Epithelial cell of prostate (primary cell): Measurements from ENCODE around the gene NR3C1.
A peak's percentile ranks its signal among the peaks of the same experiment; 100 is the strongest.
"Not testable (repeated sequence)": the region's sequence is repeated elsewhere in the genome, so short reads cannot be mapped to it uniquely, and the experiment has no call there.

Experiments used
- DNase-seq: peaks from one replicate; pipeline ENCODE4 v3.0.0-alpha.2; 2011; ENCODE audit warnings: low read depth, low spot score
- H3K27ac ChIP-seq: fragments of 450-650 bp; 2 replicates; pipeline ENCODE4 v1.5.1; 2017; ENCODE audit warnings: mild to moderate bottlenecking

Gene NR3C1

DNA sequence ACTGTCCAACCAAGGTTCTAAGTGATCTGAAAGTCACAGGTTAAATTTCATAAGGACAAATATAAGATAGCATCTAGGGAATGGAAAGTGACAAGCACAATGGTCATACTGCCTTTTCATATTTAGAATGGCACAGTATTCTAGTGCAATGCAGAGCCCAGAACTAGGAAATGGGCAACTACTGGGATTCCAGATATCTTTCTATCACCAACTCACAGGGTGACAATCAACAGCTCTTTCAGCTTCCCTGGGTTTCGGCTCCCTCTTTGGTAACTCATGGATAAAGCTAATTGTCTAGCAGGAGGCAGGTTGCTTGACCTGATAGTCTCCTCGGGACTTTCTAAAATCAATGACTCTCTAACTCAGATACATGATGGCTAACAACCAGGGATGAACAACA, 60.4 kb downstream of the NR3C1 start:
- DNase-seq, result no peak
- H3K27ac ChIP-seq, result peak overlapping the region; percentile 60

- no peak for DNase-seq
- H3K27ac ChIP-seq, result peak overlapping the region; percentile 60
These were observed 60.9 kb downstream of the NR3C1 start for GRCh38 chr5:143342607-143343006.

GRCh38 chr5:143341807-143342570, 61.5 kb downstream of the NR3C1 start:
- DNase-seq, result peak; percentile 18
- H3K27ac ChIP-seq, result peak overlapping the region; percentile 60

DNA sequence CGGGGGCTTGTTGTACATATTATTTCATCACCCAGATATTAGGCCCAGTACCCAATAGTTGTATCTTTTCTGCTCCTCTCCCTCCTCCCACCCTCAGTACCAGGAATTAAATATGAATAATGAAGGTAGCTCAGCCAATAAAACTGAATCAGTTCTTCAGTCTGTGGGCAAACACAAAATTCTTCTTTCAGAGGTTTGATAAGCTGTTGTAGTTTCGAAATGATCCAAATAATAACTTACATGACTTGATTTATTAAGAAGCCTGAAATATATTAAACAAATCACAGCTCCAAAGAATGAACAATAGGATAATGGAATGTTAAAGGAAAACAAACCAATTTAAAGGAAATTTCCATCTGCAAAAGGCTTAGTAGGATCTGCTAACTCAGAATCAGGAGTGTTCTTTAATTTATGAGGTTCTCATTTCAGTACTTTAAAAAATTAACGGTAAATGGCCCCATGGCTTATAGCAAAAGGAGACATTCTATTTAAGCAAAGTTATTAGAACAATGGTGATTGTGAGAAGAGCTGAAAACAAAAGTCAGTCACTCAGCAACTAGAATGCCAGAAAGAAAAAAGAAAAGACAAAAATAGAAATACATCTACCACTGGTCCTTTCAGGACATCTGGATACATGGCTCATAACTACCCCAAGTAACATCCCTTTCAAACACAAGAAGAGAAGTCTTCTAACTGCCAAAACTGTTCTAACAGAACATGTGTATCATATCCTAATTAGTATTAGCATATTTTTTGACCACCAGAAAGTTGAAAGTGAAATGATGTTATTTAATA, 62.4 kb downstream of the NR3C1 start:
- H3K27ac ChIP-seq, result peak overlapping the region; percentile 60
- no peak for DNase-seq

GRCh38 chr5:143338658-143339366, 64.7 kb downstream of the NR3C1 start:
- H3K27ac ChIP-seq, result peak overlapping the region; percentile 66
- peak; percentile 48 for DNase-seq

- no peak for DNase-seq
These were observed 65.5 kb downstream of the NR3C1 start for GRCh38 chr5:143337946-143338345.

GRCh38 chr5:143336485-143336884, 67.0 kb downstream of the NR3C1 start:
- no peak for DNase-seq
- no peak overlapping the region for H3K27ac ChIP-seq

More at GRCh38 chr5:143337946-143338345, 65.5 kb downstream of the NR3C1 start:
- H3K27ac ChIP-seq, result peak overlapping the region; percentile 66

GRCh38 chr5:143334903-143335302, 68.6 kb downstream of the NR3C1 start:
- H3K27ac ChIP-seq, result no peak overlapping the region
- no peak for DNase-seq

DNA sequence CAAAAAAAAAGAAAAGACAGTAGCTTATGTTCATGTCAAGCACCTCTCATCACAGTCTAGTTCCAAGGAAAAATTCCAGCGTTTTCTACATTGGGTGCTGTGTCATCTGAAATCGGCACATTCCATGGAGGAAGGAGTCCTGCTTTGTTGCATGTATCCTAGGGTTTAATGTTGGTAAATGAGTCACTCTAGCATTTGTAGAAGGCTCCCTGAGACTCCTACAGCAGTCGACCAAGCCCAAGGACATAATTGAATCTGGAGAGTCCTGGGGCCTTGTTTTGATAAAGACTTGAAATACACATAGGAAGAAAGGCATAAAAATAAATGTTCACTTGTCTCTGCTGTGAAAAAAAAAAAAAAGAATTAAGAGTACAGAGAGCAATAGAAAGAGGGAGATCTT, 69.1 kb downstream of the NR3C1 start:
- DNase-seq, H3K27ac ChIP-seq: not testable (repeated sequence)

- no peak for DNase-seq
- no peak overlapping the region for H3K27ac ChIP-seq
These were observed 71.5 kb downstream of the NR3C1 start for GRCh38 chr5:143331956-143332355.

- H3K27ac ChIP-seq, result no peak overlapping the region
- DNase-seq, result no peak
These were observed 73.6 kb downstream of the NR3C1 start for GRCh38 chr5:143329843-143330242.

- DNase-seq, result no peak
- no peak overlapping the region for H3K27ac ChIP-seq
These were observed 74.8 kb downstream of the NR3C1 start for GRCh38 chr5:143328589-143329220.

DNA sequence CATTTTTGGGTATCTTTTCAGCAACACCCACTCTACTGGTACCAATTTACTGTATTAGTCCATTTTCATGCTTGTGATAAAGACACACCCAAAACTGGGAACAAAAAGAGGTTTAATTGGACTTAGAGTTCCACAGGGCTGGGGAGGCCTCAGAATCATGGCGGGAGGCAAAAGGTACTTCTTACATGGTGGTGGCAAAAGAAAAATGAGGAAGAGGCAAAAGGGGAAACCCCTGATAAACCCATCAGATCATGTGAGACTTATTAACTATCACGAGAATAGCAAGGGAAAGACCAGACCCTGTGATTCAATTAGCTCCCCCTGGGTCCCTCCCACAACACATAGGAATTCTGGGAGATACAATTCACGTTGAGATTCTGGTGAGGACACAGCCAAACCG, 78.4 kb downstream of the NR3C1 start:
- DNase-seq, result not testable (repeated sequence)

GRCh38 chr5:143322931-143323630, 80.4 kb downstream of the NR3C1 start:
- not testable (repeated sequence) for DNase-seq, H3K27ac ChIP-seq

More for the DNA sequence above, 78.4 kb downstream of the NR3C1 start:
- H3K27ac ChIP-seq, result not testable (repeated sequence)

GRCh38 chr5:143322176-143322575, 81.3 kb downstream of the NR3C1 start:
- H3K27ac ChIP-seq, result no peak overlapping the region
- no peak for DNase-seq

- H3K27ac ChIP-seq, result peak overlapping the region; percentile 43
These were observed 83.9 kb downstream of the NR3C1 start for GRCh38 chr5:143319437-143320227.

DNA sequence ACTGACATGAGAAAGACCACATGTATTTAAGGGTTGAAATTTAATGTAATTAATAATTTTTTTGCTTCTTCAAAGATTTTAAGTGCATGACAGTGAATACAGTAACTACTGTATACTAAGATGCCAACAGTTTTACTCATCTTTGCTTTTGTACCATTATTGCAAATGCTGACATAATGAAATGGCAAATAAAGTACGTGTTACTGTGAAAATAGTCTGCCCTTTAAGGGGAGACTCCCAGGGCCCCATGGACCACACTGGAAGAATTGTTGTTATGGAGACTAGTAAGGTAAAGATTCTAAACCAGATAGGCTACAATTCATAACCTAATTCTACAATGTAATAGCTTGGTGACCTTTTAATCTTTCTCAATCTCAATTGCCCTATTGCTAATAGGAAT, 84.7 kb downstream of the NR3C1 start:
- DNase-seq, result no peak
- H3K27ac ChIP-seq, result peak overlapping the region; percentile 43

More at GRCh38 chr5:143319437-143320227, 83.9 kb downstream of the NR3C1 start:
- no peak for DNase-seq

GRCh38 chr5:143318270-143318669, 85.2 kb downstream of the NR3C1 start:
- DNase-seq, result no peak
- peak overlapping the region; percentile 43 for H3K27ac ChIP-seq
